Suprapubic skin (tissue), 4 donors: ENCODE results near the gene JUP. TPM values are rescaled to one million over a fixed set of nuclear protein-coding genes. Genes with fewer than 3 reads are reported as not detected.

Source experiments
- DNase-seq, 2 donors: peaks; one replicate each; pipeline ENCODE4 v3.0.0-alpha.2; 2019; ENCODE audit warnings: low spot score in 2 of 2
- H3K27ac ChIP-seq: fragments of 200-600 bp; sonication (generic); one replicate; pipeline ENCODE4 v1.5.1; 2019
- H3K27me3 ChIP-seq: fragments of 200-600 bp; sonication (generic); one replicate; pipeline ENCODE4 v1.5.1; 2019
- H3K36me3 ChIP-seq: fragments of 200-600 bp; sonication (generic); one replicate; pipeline ENCODE4 v1.5.1; 2019
- H3K4me1 ChIP-seq: fragments of 200-600 bp; sonication (generic); one replicate; pipeline ENCODE4 v1.5.1; 2019
- H3K4me3 ChIP-seq: fragments of 200-600 bp; sonication (generic); one replicate; pipeline ENCODE4 v1.5.1; 2019; ENCODE audit warnings: mild to moderate bottlenecking
- H3K9me3 ChIP-seq: fragments of 200-600 bp; sonication (generic); one replicate; pipeline ENCODE4 v1.5.1; 2019
- CTCF ChIP-seq, 2 donors: fragments of 200-600 bp in 1 of 2; fragments of 450-650 bp in 1 of 2; sonication (generic) in 1 of 2; IDR thresholded peaks; one replicate each; pipeline ENCODE4 v1.5.1; 2016 to 2019; ENCODE audit warnings: antibody characterized with exemption in 2 of 2, mild to moderate bottlenecking in 1 of 2, moderate library complexity in 1 of 2
- EP300 ChIP-seq: sonication (generic); formaldehyde crosslinking; IDR thresholded peaks from one replicate; pipeline ENCODE4 v1.6.1; 2017; ENCODE audit warnings: antibody characterized with exemption
- POLR2A ChIP-seq, 2 donors: fragments of 450-650 bp; IDR thresholded peaks; one replicate each; pipeline ENCODE4 v1.6.1; 2017; ENCODE audit warnings: antibody characterized with exemption in 2 of 2, mild to moderate bottlenecking in 2 of 2, moderate library complexity in 2 of 2
- POLR2AphosphoS5 ChIP-seq, 3 donors: sonication (generic); formaldehyde crosslinking; IDR thresholded peaks; one replicate each; pipeline ENCODE4 v1.6.1; 2017; ENCODE audit warnings: antibody characterized with exemption in 3 of 3
- WGBS: methylation state at CpG from one replicate; pipeline ENCODE4 v1.1.5; 2018; 5-methylcytosine and 5-hydroxymethylcytosine counted together
- total RNA-seq, 4 donors: library from RNA; depleted of rRNA; stranded (reverse); fragments of >200 nt; gene quantifications; one replicate each; pipeline ENCODE4 v1.1.0, GENCODE V29; 2016

Gene JUP
- total RNA-seq, 4 donors from 2014 or later, result 1,107 to 2,369 (median 1,992) TPM

GRCh38 chr17:41824086-41824485, 37.6 kb upstream of the JUP start:
- Histone ChIP-seq H3K4me3 (no peak overlapping the region), H3K9me3 (no peaks in the 10 kb centered on the region), H3K27me3 (no peaks in the 10 kb centered on the region), H3K27ac (no peak overlapping the region), H3K4me1 (no peaks in the 10 kb centered on the region), H3K36me3 (peaks cover 43% of the 10 kb centered on the region)
- no peak for DNase-seq
- TF ChIP-seq CTCF (IDR thresholded peaks at IDR 0.05), result no peak
- TF ChIP-seq POLR2AphosphoS5 (IDR thresholded peaks at IDR 0.05), result no peak
- TF ChIP-seq POLR2A (IDR thresholded peaks at IDR 0.05), result no peak
- WGBS, result 58% methylated on average over 4 of the region's 7 CpGs

- H3K27ac ChIP-seq, result no peak overlapping the region
- no peak overlapping the region for H3K4me3 ChIP-seq
- no peaks in the 10 kb centered on the region for H3K27me3 ChIP-seq
- H3K36me3 ChIP-seq, result peaks cover 38% of the 10 kb centered on the region
- DNase-seq, result no peak
- no peak for TF ChIP-seq POLR2A (IDR thresholded peaks at IDR 0.05)
- TF ChIP-seq POLR2AphosphoS5 (IDR thresholded peaks at IDR 0.05), result no peak
- TF ChIP-seq CTCF (IDR thresholded peaks at IDR 0.05), result no peak
- TF ChIP-seq EP300, result no peak
- H3K4me1 ChIP-seq, result no peaks in the 10 kb centered on the region
- H3K9me3 ChIP-seq, result no peaks in the 10 kb centered on the region
- WGBS, result 74% methylated on average over 7 of the region's 7 CpGs
Observed at GRCh38 chr17:41823580-41823979, 37.1 kb upstream of the JUP start.

- no peak for TF ChIP-seq POLR2A (IDR thresholded peaks at IDR 0.05)
- TF ChIP-seq CTCF (IDR thresholded peaks at IDR 0.05), result no peak
- no peak for TF ChIP-seq POLR2AphosphoS5 (IDR thresholded peaks at IDR 0.05)
- no peak for TF ChIP-seq EP300
Observed at GRCh38 chr17:41823141-41823524, 36.6 kb upstream of the JUP start.

DNA sequence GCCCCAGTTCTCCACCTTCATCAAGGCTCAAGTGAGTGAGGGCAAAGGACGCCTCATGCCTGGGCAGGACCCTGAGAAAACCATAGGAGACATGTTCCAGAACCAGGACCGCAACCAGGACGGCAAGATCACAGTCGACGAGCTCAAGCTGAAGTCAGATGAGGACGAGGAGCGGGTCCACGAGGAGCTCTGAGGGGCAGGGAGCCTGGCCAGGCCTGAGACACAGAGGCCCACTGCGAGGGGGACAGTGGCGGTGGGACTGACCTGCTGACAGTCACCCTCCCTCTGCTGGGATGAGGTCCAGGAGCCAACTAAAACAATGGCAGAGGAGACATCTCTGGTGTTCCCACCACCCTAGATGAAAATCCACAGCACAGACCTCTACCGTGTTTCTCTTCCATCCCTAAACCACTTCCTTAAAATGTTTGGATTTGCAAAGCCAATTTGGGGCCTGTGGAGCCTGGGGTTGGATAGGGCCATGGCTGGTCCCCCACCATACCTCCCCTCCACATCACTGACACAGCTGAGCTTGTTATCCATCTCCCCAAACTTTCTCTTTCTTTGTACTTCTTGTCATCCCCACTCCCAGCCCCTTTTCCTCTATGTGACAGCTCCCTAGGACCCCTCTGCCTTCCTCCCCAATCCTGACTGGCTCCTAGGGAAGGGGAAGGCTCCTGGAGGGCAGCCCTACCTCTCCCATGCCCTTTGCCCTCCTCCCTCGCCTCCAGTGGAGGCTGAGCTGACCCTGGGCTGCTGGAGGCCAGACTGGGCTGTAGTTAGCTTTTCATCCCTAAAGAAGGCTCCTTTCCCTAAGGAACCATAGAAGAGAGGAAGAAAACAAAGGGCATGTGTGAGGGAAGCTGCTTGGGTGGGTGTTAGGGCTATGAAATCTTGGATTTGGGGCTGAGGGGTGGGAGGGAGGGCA, 36.0 kb upstream of the JUP start:
- Histone ChIP-seq H3K36me3 (peaks cover 28% of the 10 kb centered on the region), H3K27ac (no peak overlapping the region), H3K4me1 (no peaks in the 10 kb centered on the region), H3K9me3 (no peaks in the 10 kb centered on the region), H3K27me3 (no peaks in the 10 kb centered on the region), H3K4me3 (no peak overlapping the region)
- TF ChIP-seq POLR2A (IDR thresholded peaks at IDR 0.05) (no peak), POLR2AphosphoS5 (IDR thresholded peaks at IDR 0.05) (no peak), CTCF (IDR thresholded peaks at IDR 0.05) (no peak), EP300 (no peak)
- WGBS, result 85% methylated on average over 12 of the region's 12 CpGs
- DNase-seq, result no peak

More at GRCh38 chr17:41823141-41823524, 36.6 kb upstream of the JUP start:
- Histone ChIP-seq H3K9me3 (no peaks in the 10 kb centered on the region), H3K27me3 (no peaks in the 10 kb centered on the region), H3K4me1 (no peaks in the 10 kb centered on the region), H3K36me3 (peaks cover 35% of the 10 kb centered on the region), H3K27ac (no peak overlapping the region), H3K4me3 (no peak overlapping the region)
- DNase-seq, result no peak
- WGBS, result 86% methylated on average over 1 of the region's 1 CpG

DNA sequence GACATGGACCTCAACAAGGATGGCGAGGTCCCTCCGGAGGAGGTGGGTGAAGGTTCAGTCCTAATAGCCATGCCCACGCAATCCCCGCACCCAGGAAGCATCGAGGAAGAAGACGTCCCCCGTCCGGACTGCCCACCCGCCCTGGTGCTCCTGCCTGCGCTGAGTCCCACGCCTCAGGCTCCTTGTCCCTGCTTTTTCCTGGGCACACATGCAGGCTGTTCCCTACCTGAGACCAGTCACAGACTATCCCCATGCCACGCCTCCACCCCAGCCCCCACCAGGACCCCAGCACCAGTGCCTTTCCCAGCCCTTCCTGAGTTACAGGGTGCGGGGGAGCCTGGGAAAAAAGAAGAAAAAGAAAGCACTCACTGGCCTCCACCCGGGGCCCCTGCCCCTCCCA, 35.3 kb upstream of the JUP start:
- TF ChIP-seq POLR2A (IDR thresholded peaks at IDR 0.05), result no peak
- no peak for TF ChIP-seq POLR2AphosphoS5 (IDR thresholded peaks at IDR 0.05)
- TF ChIP-seq CTCF (IDR thresholded peaks at IDR 0.05), result no peak
- no peak for TF ChIP-seq EP300
- no peak overlapping the region for H3K27ac ChIP-seq
- H3K36me3 ChIP-seq, result peaks cover 21% of the 10 kb centered on the region
- no peaks in the 10 kb centered on the region for H3K4me1 ChIP-seq
- 89% methylated on average over 14 of the region's 14 CpGs for WGBS
- H3K9me3 ChIP-seq, result no peaks in the 10 kb centered on the region
- H3K4me3 ChIP-seq, result no peak overlapping the region
- no peaks in the 10 kb centered on the region for H3K27me3 ChIP-seq
- DNase-seq, result no peak
